Omental fat pad (tissue), 4 donors: ENCODE results near the gene MTMR3. TPM values are rescaled to one million over a fixed set of nuclear protein-coding genes. Genes with fewer than 3 reads are reported as not detected.

Source experiments
- ATAC-seq: fragments of 150-250 bp; one replicate; pipeline ENCODE4 v1.9.1; 2016; ENCODE audit warnings: mild to moderate bottlenecking, moderate library complexity; ENCODE audit not compliant: low FRiP score
- DNase-seq: peaks from one replicate; pipeline ENCODE4 v3.0.0-alpha.2; 2019; ENCODE audit warnings: low spot score
- CTCF ChIP-seq, 3 donors: fragments of 450-650 bp; IDR thresholded peaks; one replicate each; pipeline ENCODE4 v1.5.1; 2016 to 2017; ENCODE audit warnings: antibody characterized with exemption in 3 of 3, mild to moderate bottlenecking in 3 of 3, moderate library complexity in 2 of 3
- total RNA-seq, 4 donors: library from RNA; depleted of rRNA; stranded (reverse); fragments of >200 nt; gene quantifications; one replicate each; pipeline ENCODE4 v1.1.0, GENCODE V29; 2016

Gene MTMR3
- total RNA-seq, 4 donors from 2014 or later = 41.3 to 88.9 (median 53.2) TPM

- ATAC-seq (peak; percentile 20), DNase-seq (no peak)
- no peak for TF ChIP-seq CTCF (IDR thresholded peaks at IDR 0.05)
These were observed 762 bp downstream of the MTMR3 start for GRCh38 chr22:29883775-29884097.

GRCh38 chr22:29885610-29886009, 2.6 kb downstream of the MTMR3 start:
- DNase-seq (no peak), ATAC-seq (no peak)
- TF ChIP-seq CTCF (IDR thresholded peaks at IDR 0.05) = no peak

- TF ChIP-seq CTCF (IDR thresholded peaks at IDR 0.05) = no peak
- DNase-seq (no peak), ATAC-seq (no peak)
These were observed 3.6 kb downstream of the MTMR3 start for GRCh38 chr22:29886596-29886995.

GRCh38 chr22:29887358-29887757, 4.4 kb downstream of the MTMR3 start:
- DNase-seq (no peak), ATAC-seq (no peak)
- TF ChIP-seq CTCF (IDR thresholded peaks at IDR 0.05) = no peak

GRCh38 chr22:29890760-29891159, 7.8 kb downstream of the MTMR3 start:
- ATAC-seq (no peak), DNase-seq (no peak)
- TF ChIP-seq CTCF (IDR thresholded peaks at IDR 0.05) = no peak

GRCh38 chr22:29892315-29893156, 9.6 kb downstream of the MTMR3 start:
- ATAC-seq = no peak
- TF ChIP-seq CTCF (IDR thresholded peaks at IDR 0.05) = no peak

GRCh38 chr22:29901354-29901753, 18.4 kb downstream of the MTMR3 start:
- TF ChIP-seq CTCF (IDR thresholded peaks at IDR 0.05) = no peak
- DNase-seq = no peak
- no peak for ATAC-seq

More at GRCh38 chr22:29892315-29893156, 9.6 kb downstream of the MTMR3 start:
- DNase-seq = no peak
